HG03354 (cell line): Measurements from ENCODE around the gene TUBB4A.
"Not testable (repeated sequence)": the region's sequence is repeated elsewhere in the genome, so short reads cannot be mapped to it uniquely, and the experiment has no call there.

Experiments used
- ATAC-seq: cut with Tn5 transposase; IDR thresholded peaks from one replicate; pipeline ENCODE4 v1.9.1; 2021; ENCODE audit warnings: mild to moderate bottlenecking; ENCODE audit not compliant: unreplicated experiment, poor library complexity, severe bottlenecking

Gene TUBB4A

DNA sequence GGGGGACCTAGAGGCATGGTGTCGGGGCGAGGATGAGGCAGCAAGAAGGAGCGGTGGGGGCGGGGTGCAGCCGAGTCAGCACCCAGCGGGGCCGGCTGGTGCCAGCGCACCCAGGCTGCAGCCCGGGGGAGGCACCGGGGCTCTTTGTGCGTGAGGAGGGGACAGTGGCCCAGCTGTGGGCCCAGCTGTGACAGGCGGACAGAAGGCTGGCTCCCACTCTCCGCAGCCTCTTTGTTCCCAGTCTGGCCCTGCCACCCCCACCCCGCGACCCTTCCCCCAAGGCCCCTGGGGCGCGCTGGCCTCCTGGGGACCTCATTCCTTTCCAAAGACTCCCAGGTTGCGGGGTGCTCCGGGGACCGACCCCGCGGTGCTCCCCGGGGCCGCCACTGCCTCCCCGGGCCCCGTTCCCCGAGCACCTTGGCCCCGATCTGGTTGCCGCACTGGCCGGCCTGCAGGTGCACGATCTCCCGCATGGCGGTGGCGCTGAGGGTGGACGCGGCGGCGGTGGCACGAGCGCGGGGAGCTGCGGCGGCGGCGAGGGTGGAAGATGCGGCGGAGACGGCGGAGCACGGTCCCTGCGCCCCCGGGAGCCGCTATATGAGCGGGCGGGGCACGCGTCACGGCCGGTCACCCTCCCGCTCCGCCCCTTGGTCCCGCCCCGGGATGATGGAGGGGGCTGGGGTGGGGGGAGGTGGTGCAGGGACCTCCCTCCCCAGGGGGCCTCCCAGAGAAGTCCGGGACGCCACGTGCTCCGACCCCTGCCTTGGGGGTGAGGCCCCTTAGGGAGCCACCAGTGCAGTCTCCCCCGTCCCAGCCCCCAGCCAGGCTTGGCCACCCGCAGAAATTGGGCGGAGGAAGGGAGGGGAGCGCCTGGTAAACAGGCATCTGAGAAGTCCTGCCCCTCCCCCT is at the start of gene TUBB4A:
Gene TUBB4A, minus strand, starts transcription at position 570 of the 909 bp plus-strand sequence. Its CDS starts 97 bp downstream, at position 473.
- no peak for ATAC-seq

DNA sequence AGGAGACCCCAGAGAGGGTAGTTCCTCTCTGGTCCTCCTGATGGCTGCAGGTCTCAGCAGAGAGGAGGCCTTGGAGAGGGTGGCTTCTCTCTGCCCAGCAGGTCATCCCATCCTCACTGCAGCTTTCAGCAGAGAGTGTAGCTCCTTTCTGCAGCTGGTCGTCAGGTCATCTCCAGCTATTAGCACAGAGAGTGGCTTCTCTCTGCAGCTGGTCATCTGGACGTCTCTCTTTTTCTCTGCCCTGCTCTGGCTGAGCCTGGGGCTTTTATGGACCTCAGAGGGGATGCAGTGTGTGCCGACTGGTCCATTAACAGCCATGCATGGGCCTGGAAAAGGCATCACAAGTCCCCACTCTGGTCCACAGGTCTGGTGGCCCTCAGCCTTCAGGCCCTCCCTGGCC is 49.0 kb upstream of the TUBB4A start:
- no peak for ATAC-seq

DNA sequence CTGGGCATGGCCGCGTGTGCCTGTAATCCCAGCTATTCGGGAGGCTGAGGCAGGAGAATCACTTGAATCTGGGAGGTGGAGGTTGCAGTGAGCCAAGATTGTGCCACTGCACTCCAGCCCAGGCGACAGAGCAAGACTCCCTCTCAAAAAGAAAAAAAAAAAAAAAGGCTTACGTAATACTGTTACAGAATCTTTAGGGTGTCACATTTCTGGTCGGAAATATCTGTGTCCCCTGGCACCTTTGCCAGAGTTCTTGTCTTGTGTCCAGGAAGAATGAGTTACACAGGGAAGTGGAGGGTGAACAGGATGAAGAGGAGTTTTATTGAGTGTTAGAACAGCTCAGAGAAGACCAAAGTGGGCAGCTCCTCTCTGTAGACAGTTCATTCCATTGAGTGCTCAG is 48.6 kb upstream of the TUBB4A start:
- ATAC-seq = not testable (repeated sequence)

DNA sequence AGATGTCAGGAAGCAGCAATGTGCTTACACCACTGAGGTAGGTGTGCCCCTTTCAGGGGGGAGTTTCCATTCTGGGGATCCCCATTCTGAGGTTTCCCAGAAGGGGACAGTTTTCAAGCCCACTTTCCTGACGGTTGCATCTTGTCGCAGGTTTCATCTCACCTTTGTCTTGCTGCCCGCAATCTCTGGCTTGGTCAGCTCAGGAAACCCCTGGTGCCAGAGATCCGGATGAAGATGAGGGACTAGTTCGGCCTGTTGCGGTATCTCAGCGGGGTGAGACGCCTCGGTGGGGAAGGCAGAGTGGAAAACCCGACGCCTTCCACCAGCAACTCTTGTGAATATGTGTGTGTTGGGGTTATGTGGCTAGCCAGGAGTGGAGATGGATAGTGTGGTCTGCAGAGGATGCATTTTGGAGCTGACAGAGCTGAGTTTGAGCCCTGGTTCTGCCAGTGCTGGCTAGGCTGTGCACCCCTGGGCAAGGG is 41.8 kb upstream of the TUBB4A start:
- ATAC-seq = no peak

DNA sequence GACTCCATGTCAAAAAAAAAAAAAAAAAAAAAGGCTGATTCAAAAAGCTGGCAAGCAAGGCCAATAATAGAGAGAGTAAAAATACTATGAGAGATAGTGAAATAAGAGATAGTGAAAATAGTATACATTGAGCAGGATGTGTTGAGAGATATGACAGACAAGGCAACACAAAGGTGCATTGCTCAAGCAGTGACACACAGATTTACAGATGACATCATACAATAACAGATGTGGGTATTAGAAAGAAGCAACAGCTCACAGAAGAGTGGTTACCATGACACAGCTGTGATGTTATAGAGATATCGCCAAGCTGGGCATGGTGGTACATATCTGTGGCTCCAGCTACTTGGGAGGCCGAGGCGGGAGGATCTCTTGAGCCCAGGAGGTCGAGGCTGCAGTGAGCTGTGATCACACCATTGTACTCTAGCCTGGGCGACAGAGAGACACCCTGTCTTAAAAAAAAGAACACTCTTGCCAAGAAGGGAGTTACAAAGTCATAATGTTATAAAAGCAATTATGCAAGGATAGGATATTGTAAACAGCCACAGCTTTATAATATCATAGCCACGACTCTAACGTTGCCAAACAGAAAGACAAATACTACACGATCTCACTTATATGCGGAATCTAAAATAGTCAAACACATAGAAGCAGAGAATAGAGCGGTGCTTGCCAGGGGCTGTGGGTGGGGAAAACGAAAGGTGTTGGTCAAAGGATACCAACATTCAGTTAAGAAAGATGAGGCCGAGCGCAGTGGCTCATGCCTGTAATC is 39.0 kb upstream of the TUBB4A start:
- no peak for ATAC-seq

DNA sequence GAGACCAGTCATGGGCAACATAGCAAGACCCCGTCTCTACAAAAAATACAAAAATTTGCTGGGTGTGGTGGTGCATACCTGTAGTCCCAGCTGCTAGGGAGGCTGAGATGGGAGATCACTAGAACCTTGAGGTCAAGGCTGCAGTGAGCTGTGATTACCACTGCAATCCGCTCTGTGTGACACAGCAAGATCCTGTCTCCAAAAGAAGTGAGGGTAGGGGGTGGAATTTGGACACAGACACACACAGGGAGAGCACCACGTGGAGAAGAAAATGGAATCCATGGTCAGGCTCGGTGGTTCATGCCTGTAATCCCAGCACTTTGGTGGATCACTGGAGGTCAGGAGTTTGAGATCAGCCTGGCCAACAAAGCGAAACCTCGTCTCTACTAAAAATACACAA is 37.4 kb upstream of the TUBB4A start:
- ATAC-seq = no peak

DNA sequence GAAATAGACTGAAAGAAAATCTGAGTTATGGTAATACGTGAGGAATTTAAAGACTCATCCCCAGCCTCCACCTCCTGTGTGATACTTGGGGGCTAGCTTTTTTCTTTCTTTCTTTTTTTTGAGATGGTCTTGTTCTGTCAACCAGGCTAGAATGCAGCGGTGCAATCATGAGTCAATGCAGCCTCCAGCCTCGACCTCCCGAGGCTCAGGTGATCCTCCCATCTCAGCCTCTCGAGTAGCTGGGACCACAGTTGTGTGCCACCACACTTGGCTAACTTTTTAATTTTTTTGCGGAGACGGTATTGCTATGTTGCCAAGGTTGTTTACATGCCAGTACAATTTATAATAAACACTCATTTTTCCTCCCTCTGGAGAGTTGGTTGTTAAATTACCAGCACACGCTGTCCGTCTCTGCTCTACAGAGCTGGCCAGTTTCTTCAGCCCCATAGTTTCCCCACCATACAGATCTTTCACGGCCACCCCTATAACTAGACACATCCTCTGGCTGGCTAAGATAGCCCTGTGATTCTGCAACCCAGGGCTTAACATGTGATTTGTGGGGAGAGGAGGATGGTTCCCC is 33.5 kb upstream of the TUBB4A start:
- no peak for ATAC-seq

DNA sequence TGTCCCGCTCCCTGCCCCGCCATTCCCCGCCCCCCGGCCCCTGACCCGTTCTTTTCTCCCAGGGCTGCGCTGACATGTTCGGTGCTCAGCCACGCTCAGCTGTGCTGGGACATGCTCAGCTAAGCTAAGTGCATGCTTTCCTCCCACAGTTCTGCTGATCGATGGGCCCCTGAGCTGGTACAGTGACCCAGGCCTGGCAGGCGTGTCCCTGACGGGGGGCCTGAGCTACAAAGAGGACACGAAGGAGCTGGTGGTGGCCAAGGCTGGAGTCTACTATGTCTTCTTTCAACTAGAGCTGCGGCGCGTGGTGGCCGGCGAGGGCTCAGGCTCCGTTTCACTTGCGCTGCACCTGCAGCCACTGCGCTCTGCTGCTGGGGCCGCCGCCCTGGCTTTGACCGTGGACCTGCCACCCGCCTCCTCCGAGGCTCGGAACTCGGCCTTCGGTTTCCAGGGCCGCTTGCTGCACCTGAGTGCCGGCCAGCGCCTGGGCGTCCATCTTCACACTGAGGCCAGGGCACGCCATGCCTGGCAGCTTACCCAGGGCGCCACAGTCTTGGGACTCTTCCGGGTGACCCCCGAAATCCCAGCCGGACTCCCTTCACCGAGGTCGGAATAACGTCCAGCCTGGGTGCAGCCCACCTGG is 32.5 kb upstream of the TUBB4A start:
- no peak for ATAC-seq

DNA sequence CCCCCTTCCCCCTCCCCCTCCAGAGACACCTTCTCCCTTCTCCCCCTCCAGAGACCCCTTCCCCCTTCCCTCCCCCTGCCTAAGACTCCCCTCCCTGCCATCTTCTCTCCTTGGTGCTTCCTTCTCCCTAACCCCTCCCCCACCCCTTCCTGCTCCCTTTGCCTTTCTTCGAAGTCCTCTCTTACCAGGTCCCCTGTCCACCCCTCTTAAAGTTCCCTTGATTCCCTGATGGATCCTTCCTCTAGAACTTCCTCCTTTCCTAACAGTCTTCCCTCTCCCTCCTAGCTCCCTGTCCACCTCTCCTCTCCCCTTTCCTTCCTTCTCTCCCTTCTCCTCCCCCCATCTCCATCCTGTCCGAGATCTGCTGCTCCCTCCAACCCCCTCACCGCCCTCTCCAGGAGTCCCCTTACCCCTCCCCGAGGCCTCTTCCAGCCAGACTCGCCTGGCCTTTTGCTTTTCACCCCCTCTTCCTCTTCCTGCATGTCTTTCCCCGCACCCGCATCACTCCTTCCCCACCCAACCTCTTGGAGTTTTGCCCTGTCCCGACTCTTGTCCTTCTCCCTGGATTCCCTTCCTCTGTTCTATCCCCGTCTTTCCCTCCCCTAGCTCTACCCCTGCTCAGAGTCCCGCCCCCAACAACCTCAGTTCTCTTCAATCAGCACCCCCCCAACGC is 31.8 kb upstream of the TUBB4A start:
- ATAC-seq = no peak

DNA sequence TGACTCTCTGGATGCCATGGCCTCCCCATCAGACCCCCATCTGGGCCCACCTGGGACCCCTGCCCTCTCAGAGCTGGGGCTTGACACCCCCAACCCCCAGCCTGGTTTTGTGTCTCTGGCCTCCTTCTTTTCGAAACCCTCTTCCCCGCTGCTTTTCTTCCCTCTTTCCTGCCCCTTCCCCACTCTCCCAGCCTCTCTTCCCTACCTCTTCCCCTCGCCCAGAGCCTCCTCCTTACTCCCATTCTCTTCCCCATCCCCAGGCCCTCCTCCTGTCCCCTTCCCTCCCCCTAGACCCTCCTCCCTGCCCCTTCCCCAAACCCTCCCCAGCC is 30.9 kb upstream of the TUBB4A start:
- ATAC-seq = no peak

DNA sequence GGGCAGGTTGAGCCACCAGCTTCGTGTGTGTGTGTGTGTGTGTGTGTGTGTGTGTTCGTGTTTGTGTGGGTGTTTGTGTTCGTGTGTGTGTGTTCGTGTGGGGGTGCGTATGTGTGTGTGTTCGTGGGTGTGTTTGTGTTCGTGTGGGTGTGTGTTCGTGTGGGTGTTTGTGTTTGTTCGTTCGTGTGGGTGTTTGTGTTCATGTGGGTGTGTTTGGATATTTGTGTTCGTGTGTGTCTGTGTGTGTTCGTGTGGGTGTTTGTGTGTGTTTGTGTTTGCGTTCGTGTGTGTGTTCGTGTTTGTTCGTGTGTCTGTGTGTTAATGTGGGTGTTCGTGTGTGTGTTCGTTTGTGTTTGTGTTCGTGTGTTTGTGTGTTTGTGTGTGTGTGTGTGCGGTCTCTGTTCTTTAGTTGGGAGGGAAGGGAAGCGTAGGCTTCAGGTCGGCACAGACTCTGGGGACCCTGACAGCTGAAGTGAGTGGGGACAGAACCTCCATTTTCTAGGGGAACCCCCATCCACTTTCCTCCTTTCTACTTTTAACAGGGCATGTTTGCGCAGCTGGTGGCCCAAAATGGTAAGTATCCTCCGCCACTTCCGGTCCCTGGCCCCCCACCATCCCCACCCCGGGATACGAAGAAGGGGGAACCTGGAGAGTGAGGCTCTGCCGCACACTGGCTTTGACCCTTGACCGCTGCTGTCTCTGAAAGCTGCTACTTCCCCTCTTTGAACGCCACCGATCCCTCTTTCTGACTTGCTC is 30.3 kb upstream of the TUBB4A start:
- no peak for ATAC-seq

DNA sequence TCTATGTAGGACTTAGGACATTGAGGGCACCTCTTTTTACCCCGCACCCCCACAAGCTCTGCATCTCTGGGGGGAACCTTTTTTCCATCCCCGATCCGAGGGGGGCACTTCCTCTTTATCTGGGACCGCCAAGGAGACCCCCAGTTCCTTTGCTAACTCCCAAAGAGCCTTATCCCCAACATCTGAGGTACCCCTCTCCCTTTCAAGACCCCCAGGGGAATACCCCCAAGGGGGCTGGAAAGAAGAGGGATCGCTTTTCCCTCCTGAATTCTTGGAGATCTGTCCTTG is 29.8 kb upstream of the TUBB4A start:
- ATAC-seq = no peak

DNA sequence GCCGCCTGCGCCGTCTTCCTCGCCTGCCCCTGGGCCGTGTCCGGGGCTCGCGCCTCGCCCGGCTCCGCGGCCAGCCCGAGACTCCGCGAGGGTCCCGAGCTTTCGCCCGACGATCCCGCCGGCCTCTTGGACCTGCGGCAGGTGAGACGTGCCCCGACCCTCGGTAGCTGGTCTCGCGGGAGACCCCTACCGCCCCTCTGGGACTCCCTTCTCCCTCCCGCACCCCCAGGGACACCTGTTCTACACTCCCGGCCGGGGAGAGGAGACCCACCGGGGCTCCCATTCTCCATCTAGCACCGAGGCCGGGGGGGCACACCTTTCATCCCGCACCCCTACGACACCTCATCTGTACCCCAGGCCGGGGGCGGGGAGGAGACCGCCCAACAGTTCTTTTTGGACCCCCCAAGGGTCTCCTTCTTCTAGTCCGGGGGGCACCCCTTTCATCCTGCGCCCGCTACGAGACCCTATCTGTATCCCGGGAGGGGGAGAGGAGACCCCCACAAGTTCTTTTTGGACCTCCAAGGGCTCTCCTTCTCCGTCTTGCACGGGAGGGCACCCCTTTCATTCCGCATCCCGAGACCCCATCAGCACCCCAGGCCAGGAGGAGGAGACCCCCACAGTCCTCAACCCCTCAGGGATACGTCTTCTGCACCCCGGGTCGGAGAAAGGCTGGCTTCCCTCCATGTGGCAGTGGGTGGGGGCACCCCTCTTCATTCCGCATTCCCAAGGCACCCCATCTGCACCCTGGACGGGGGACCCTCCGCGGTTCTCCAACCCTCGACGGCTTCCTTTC is 29.2 kb upstream of the TUBB4A start:
- no peak for ATAC-seq

DNA sequence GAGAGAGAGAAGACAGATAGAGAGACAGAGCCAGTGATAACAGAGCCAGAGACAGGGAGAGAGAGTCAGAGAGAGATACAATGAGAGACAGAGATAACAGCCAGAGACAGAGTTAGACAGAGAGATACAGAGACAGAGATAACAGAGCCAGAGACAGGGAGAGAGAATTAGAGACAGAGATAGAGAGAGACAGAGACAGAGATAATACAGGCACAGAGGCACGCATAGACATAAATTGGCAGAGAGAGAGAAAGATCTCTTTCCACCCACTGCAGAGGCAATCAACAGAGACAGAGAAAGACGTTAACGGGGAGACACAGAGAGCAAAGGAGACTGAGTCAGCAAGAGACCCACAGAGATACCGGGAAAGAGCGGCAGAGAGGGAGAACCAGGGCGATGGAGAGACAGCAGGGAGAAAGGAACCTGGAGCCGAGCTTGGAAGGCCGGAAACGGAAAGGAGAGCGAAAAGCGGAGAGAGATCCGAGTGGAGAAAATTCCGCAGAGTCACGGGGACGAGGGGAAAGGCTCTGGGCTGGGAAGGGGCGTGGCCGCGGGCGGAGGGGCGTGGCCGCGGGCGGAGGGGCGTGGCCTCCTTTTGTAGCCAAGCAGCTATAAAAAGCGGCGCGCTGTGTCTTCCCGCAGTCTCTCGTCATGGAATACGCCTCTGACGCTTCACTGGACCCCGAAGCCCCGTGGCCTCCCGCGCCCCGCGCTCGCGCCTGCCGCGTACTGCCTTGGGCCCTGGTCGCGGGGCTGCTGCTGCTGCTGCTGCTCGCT is 28.5 kb upstream of the TUBB4A start, which contains the start of gene TNFSF9:
Gene TNFSF9, plus strand, starts transcription at position 641 of the 777 bp plus-strand sequence. Its CDS starts 11 bp downstream, at position 652.
- peak; percentile 40 for ATAC-seq

DNA sequence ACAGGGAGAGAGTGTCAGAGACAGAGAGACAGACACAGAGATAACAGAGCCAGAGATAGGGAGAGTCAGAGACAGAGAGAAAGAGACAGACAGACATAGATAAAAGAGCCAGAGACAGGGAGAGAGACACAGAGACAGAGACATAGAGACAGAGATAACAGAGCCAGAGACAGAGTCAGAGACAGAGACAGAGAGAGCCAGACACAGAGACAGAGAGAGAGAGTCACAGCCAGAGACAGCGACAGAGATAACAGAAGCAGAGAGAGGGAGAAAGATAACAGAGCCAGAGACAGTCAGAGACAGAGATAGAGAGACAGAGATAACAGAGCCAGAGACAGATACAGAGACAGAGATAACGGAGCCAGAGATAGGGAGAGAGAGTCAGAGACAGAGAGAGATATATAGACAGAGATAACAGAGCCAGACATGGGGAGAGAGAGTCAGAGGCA is 27.9 kb upstream of the TUBB4A start:
- no peak for ATAC-seq

DNA sequence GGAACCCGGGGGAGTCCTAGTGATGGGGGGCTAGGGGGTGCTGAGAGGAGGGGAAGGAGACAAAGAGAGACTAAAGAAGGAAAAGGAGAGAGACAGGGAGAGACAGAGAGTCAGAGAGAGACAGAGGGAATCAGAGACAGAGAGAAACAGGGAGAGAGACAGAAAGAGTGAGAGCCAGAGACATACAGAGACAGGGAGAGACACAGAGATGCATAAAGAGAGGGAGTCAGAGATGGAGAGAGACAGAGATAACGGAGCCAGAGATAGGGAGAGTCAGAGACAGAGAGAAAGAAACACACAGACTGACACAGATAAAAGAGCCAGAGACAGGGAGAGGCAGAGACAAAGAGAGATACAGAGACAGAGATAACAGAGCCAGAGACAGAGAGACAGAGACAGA is 27.2 kb upstream of the TUBB4A start:
- no peak for ATAC-seq

DNA sequence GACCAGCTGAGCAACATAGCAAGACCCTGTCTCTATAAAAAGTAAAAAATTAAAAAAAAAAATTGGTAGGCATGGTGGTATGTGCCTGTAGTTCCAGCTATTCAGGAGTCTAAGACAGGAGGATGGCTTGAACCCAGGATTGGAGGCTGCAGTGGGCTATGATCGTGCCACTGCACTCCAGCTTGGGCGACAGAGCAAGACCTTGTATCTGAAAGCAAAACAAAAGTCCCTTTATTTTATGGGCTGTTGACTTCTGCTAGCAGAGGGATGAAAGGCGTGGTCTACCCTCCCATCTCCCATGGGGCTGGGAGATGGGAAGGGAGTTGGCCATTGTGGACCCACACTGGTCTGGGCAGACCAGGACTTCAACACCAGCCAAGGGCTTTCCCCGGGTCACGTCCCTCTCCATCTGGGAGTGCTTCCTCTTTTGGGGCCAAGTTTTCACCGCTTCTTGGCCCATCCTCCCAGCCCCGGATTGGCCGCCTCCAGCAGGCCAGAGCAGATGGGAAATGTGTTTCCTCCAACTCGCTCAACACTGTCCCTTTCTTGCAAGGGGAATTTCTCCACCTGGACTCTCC is 26.5 kb upstream of the TUBB4A start:
- peak; percentile 19 for ATAC-seq
